Amniotic epithelial cell (primary cell): ENCODE data around the gene DBNL.
"Not testable (repeated sequence)": the region's sequence is repeated elsewhere in the genome, so short reads cannot be mapped to it uniquely, and the experiment has no call there.

Experiments
- DNase-seq: peaks from one replicate; pipeline ENCODE4 v3.0.0-alpha.2; 2010; ENCODE audit warnings: low read depth

The DBNL gene

DNA sequence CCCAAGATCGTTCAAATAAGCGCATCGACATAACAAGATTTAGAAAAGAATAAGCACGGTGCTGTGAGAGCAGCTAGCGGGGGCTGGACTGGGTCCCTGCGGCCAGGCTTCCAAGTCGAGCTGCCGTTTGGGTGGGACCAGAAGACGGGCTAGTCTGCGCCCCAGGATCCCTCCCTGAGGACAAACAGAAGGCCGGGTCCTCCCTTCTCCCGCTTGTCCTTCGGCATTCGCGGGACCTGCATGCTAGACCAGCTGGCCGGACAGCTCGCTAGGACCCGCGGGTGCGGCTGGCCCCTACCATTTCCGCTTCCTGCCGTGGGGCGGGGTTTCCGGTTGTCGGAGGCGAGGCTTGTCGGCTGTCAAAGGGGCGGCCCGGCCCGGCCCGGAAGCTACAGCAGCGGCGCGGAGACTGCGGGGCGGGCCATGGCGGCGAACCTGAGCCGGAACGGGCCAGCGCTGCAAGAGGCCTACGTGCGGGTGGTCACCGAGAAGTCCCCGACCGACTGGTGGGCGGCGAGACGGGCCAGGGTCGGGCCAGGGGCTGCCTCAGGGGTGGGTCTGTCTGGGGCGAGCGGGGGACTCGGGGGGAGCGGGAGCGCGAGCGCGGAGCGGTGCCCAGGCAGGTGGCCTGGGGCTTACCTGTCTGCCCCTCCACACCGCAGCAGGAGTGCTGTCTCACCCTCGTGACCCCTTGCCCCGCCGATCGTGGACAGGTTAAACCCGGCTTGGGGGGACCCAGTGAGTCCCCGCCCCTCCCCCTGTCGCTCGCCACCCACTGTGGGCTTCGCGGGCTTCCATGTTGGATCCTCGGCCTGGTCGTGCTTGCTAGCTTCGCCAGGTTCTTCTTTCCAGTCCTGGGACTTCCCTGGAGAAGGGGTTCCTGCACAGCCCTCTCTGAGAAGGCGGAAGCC lies at the start of gene DBNL:
TSS of gene DBNL (plus strand) at position 388 of the 911 bp plus-strand sequence. CDS start at position 424, 36 bp downstream.
- peak; percentile 74 for DNase-seq

DNA sequence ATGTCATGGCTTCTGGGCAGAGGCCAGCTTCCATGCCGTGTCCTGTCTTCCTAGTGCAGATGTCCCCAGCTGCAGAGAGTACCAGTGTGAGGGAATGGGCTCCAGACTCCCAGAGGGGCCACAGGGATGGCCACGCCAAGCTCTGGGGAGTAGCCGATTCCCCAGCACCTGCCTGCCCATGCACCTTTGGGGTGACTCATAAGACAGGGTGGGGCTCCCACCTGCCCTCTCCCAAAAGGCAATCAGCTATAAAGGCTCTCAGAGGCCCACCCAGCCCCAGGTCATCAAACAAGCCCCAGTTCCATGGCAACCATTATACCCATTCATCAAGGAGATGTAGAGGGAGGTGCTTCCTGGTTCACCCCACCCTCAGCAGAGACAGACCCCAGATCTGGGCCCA lies 47.0 kb upstream of the DBNL start, which contains the start of gene SPDYE1:
TSS of gene SPDYE1 (plus strand) at position 366 of the 400 bp plus-strand sequence. CDS start 2,053 bp downstream, outside the sequence.
- DNase-seq, result not testable (repeated sequence)

DNA sequence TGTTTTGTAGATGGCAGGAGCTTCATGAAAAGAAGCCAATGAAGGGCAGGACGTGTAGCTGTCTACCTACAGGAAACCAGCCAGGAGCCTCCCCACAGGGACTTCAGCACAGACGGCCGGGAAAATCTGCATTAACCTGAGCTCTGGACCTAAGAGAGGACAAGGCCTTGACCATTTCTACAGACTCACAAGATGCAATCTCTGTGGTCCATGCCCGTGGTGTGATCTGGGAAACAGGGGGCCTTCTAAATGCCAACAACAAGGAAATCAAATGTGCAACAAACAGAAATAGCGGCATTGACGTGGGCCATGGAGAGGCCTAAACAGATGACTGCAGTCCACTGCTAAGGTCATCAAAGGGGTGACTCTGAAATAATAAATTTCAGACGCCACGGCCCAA lies 32.4 kb upstream of the DBNL start:
- not testable (repeated sequence) for DNase-seq

DNA sequence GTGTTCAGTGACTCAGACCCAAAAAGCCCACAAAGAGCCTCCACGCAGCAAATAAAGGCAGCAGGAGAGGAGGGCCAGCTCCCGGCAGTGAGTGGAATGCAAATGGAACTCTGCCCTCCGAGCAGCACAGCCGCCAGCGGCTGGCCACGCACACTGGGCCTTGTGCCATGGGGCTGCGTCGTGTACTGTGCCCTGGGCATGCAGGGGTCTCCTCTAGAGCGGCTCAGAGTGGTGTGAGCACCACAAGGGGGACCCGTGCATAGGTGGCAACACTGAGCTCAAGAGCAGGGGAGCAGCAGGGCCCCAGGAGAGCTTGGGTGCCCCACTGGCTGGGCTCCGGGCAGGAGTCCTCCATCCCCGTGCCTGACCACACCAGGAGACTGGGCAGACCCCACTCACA lies 29.4 kb upstream of the DBNL start:
- not testable (repeated sequence) for DNase-seq

DNA sequence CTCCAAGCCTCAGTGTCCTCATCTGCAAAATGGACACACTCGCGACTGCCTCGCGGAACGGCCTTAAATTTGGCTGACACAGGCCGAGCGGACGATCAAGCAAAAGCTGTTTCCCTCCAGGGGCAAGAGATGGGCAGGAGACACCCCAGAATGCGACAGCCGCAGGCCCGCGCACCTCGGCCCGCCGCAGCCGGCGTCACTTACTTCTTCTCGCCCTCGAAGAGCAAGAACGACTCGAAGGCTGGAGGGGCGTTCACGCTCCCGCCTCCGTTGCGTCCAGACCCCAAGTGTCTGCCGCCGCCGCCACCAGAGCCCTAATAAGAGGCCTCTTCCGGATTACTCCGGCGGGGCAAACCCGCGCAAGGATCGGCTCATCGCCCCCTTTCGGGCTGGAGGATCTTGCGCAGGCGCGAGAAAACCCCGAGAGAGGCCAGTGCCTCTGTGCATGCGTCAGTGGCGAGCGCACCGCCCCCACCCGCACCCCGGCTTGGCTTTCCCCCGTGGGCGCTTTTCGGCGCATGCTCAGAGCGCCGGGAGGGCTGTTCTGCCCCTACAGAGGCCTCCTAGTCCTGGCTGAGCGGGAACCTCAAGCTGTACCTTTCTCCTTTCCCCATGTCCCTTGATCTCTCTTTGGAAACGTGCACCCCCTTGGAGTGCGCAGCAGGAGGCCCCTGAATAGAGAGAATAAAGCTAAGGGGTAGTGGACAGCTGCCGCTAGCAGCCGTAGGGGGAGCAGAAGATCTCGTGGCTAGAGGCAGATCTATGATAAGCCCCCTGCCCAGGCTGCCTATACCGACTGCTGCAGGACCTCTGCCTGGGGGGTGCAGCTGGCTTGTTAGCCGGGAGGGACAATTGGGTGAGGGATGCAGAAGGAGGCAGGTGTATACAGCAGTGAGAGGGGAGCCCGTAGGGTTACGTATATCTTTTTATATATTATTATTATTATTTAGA lies 25.4 kb upstream of the DBNL start:
- peak; percentile 93 for DNase-seq

GRCh38 chr7:44019825-44020224 lies 24.7 kb upstream of the DBNL start:
- not testable (repeated sequence) for DNase-seq

GRCh38 chr7:44022069-44022468 lies 22.4 kb upstream of the DBNL start:
- DNase-seq, result not testable (repeated sequence)

DNA sequence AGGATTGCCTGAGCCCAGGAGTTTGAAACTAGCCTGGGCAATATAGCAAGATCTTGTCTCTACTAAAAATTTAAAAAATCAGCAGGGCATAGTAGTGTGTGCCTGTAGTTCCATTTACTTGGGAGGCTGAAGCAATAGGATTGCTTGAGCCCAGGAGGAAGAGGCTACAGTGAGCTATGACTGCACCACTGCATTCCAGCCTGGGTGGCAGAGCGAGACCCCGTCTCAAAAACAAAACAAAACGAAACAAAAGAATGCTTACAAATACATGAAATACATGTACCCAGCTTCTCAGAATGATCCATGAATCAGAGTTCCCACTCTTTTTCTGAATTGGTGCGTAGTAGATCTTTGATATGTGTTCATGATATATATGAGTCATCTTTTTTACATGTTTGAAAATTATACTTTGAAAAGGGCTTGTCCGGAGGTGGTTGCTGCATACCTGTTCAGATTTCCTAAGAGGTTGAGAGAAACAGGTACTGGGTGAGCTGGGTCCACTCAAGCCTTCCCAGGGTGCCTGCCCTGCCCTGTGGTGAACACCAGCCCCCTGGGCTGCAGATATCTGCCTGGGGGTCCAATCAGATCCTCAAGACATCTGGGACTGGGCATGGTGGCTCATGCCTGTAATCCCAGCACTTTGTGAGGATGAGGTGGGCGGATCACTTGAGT lies 21.6 kb upstream of the DBNL start:
- not testable (repeated sequence) for DNase-seq

GRCh38 chr7:44029433-44029832 lies 15.1 kb upstream of the DBNL start:
- DNase-seq, result not testable (repeated sequence)

- DNase-seq, result not testable (repeated sequence)
These were observed 14.5 kb upstream of the DBNL start for GRCh38 chr7:44030029-44030428.

- not testable (repeated sequence) for DNase-seq
These were observed 13.2 kb upstream of the DBNL start for GRCh38 chr7:44031319-44031718.

- not testable (repeated sequence) for DNase-seq
These were observed 12.5 kb upstream of the DBNL start for GRCh38 chr7:44032031-44032430.

DNA sequence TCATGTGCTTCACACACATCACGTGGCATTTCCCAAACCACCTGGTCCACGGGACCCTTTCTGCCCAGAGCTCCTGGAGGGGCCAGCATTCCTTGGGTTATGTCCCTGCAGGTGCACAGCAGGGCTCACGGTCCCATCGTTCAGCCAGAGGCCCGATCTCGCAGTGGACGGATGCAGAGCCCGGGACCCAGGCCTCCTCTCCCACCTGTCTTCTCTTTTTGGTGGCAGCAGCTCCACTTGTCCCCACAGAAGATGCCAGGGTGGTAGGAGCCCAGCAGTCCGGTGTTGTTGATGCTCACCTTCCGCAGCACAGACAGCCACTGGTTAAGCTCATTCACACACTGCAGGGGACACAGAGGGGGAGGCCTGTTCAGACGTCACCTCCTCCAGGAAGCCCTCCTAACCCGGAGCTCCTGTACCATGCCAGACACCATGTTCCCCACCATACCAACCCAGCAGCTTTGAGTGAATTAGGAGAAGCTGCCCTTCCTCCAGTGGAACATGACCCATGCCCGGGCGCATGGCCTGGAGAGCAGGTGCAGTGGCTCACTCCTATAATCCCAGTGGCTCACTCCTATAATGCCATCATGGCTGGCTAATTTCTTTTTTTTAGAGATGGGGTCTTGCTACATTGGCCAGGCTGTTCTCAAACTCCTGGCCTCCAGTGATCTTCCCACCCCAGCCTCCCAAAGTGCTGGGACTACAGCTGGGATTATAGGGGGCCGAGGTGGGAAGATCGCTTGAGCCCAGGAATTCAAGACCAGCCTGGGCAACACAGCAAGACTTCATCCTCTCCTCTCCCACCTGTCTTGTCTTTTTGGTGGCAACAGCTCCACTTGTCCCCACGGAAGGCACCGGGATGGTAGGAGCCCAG lies 10.3 kb upstream of the DBNL start:
- DNase-seq, result not testable (repeated sequence)

GRCh38 chr7:44036364-44036763 lies 8.1 kb upstream of the DBNL start:
- peak; percentile 35 for DNase-seq

GRCh38 chr7:44037951-44038350 lies 6.6 kb upstream of the DBNL start:
- DNase-seq, result not testable (repeated sequence)

GRCh38 chr7:44038553-44038952 lies 5.9 kb upstream of the DBNL start:
- not testable (repeated sequence) for DNase-seq

GRCh38 chr7:44038961-44039558 lies 5.4 kb upstream of the DBNL start:
- peak; percentile 87 for DNase-seq

GRCh38 chr7:44039800-44040492 lies 4.6 kb upstream of the DBNL start:
- DNase-seq, result not testable (repeated sequence)

GRCh38 chr7:44040493-44040891 lies 4.0 kb upstream of the DBNL start:
- not testable (repeated sequence) for DNase-seq

GRCh38 chr7:44042221-44042620 lies 2.3 kb upstream of the DBNL start:
- DNase-seq, result no peak
